SK-N-DZ (cell line): ENCODE measurements around the gene DRAP1.

Source experiments
- DNase-seq: peaks from one replicate; pipeline ENCODE4 v3.0.0-alpha.2; 2015; ENCODE audit warnings: low spot score

Gene DRAP1

GRCh38 chr11:65961267-65962140, 42.3 kb downstream of the DRAP1 start, which contains the start of gene SART1:
Gene SART1 (plus strand): TSS chr11:65961734. CDS start chr11:65961781, 47 bp downstream.
- DNase-seq = peak; percentile 99

GRCh38 chr11:65962141-65962564, 42.9 kb downstream of the DRAP1 start:
- DNase-seq = no peak

GRCh38 chr11:65964906-65965305, 45.7 kb downstream of the DRAP1 start:
- DNase-seq = no peak

GRCh38 chr11:65965986-65966762, 46.9 kb downstream of the DRAP1 start:
- DNase-seq = no peak

GRCh38 chr11:65967329-65967934, 48.2 kb downstream of the DRAP1 start:
- DNase-seq = no peak

- DNase-seq = no peak
Observed at GRCh38 chr11:65968600-65969482, 49.6 kb downstream of the DRAP1 start.
